ENCODE data around the gene KRTAP19-4.
A peak's percentile ranks its signal among the peaks of the same experiment; 100 is the strongest.
"Not testable (repeated sequence)": the region's sequence is repeated elsewhere in the genome, so short reads cannot be mapped to it uniquely, and the experiment has no call there.

The KRTAP19-4 gene, protein sequence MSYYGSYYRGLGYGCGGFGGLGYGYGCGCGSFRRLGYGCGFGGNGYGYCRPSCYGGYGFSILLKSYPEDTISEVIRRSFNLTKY

DNA sequence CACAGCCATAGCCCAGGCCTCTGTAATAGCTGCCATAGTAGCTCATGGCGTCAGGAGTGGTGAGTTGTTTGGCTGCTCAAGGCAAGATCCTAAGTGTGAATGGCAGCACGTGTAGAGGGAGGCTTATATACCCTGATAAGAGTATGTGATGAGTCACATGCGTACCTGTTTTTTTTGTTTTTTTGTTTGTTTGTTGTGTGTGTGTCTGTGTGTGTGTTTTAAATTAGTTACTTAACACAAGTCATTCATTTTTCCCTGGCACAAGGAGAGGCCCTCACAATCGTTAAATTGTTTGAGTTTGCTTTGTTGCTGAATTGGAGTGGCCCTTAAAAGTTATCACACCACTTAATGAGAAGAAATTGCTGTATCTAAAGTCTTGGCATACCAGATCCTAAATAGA lies at the start of gene KRTAP19-4:
KRTAP19-4 (minus strand) TSS at position 101 of the 400 bp plus-strand sequence; CDS start at position 46, 55 bp downstream.
- H3K27ac ChIP-seq: no peak within 1 kb of the TSS
- TF ChIP-seq ZFX (IDR thresholded peaks at IDR 0.05; ENCODE audit: borderline replicate concordance): no peak
- TF ChIP-seq, protein P1, sequence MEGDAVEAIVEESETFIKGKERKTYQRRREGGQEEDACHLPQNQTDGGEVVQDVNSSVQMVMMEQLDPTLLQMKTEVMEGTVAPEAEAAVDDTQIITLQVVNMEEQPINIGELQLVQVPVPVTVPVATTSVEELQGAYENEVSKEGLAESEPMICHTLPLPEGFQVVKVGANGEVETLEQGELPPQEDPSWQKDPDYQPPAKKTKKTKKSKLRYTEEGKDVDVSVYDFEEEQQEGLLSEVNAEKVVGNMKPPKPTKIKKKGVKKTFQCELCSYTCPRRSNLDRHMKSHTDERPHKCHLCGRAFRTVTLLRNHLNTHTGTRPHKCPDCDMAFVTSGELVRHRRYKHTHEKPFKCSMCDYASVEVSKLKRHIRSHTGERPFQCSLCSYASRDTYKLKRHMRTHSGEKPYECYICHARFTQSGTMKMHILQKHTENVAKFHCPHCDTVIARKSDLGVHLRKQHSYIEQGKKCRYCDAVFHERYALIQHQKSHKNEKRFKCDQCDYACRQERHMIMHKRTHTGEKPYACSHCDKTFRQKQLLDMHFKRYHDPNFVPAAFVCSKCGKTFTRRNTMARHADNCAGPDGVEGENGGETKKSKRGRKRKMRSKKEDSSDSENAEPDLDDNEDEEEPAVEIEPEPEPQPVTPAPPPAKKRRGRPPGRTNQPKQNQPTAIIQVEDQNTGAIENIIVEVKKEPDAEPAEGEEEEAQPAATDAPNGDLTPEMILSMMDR (IDR thresholded peaks at IDR 0.05): no peak

DNA sequence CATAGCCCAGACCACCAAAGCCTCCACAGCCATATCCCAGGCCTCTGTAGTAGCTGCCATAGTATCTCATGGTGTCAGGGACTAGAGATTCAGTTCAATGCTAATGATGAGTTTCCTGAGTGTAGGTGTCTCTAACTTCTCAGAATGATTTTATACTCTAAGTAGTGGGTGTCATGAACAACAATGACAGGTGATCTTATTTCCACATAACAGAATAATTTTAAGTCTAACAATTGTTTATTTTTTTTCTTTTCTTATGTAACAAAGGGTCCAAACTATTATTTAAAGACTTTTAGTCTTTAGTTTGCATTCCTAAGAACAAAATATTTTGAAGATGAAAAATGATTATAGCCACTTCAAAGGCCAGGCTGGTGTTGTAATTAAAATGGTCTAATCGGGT lies 44.8 kb upstream of the KRTAP19-4 start, which contains the start of gene KRTAP19-6:
KRTAP19-6 (minus strand) TSS at position 101 of the 400 bp plus-strand sequence; CDS start at position 70, 31 bp downstream.
- no peak within 1 kb of the TSS for H3K27ac ChIP-seq
- TF ChIP-seq, protein P1 (IDR thresholded peaks at IDR 0.05): no peak
- no peak for TF ChIP-seq ZFX (IDR thresholded peaks at IDR 0.05; ENCODE audit: borderline replicate concordance)

DNA sequence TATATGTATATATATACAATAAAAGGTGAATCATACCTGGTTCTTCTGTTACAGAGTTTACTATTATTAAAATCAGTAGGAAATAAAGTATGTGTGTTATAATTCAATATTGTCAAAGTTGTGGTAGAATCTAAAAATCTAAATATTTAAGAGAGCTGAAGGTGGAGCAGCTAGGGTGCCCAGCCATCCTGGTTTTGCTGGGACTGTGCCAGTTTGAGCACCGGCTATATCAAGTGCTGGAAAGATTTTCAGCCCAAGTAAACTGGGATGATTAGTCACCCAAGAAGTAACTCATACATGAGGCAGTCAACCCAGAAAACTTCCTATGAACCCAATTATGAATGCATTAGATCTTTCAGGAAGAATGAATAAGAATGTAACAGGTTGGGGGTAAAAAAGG lies 21.9 kb upstream of the KRTAP19-4 start:
- no peak for TF ChIP-seq ZFX (IDR thresholded peaks at IDR 0.05; ENCODE audit: borderline replicate concordance)
- TF ChIP-seq, protein P1 (IDR thresholded peaks at IDR 0.05): no peak
- H3K27ac ChIP-seq: no peak overlapping the region

DNA sequence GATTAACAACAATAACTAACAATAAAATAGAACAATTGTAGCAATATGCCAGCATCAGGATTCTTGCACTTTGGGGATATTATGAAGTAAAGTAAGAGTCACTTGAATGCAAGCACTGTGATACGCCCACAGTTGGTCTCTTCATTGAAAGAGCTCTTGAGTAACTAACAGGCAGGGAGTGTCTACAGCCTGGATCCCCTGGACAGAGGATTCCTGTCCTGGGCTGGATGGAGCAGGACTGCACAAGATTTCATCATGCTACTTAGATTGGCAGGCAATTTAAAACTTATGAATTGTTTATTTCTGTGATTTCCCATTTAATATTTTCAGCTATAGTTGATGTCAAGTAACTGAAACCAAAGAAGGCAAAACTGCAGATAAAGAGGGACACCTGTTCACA lies 18.7 kb upstream of the KRTAP19-4 start:
- no peak for TF ChIP-seq ZFX (IDR thresholded peaks at IDR 0.05; ENCODE audit: borderline replicate concordance)
- TF ChIP-seq, protein P1 (IDR thresholded peaks at IDR 0.05): no peak
- no peak overlapping the region for H3K27ac ChIP-seq

DNA sequence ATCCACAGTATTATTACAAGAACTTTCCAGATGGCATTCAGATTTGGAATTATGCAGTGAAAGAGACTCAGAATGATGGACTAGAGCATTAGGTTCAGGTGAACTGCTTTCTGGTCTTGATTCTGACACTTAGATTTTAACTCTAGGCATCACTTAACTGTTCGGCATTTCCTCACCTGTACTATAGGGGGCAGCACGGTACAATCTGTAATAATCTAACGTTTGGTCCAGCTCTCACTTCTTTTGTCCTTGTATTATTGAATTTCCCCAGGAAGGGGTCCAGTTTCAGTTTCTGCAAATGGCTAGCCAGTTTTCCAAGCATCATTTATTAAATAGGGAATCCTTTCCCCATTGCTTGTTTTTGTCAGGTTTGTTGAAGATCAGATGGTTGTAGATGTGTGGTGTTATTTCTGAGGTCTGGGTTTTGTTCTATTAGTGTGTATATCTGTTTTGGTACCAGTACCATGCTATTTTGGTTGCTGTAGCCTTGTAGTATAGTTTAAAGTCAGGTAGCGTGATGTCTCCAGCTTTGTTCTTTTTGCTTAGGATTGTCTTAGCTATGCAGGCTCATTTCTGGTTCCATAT lies 8.7 kb upstream of the KRTAP19-4 start:
- TF ChIP-seq, protein P1 (IDR thresholded peaks at IDR 0.05): peak; percentile 83
- not testable (repeated sequence) for H3K27ac ChIP-seq

DNA sequence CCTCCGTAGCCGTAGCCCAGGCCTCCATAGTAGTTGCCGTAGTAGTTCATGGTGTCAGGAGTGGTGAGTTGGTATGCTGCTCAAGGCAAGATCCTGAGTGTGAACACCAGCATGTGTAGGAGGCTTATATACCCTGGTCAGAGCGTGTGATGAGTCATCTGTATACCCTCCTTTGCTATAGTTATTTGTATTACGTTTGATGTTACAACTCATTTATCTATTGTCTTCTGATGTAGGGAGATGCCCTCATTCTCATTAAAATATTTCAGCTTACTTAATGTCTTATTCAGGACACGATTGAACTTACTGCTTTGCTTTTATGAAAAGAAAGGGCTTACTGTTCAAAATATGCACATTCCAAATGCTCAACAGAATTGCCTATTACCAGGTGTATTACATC lies 5.1 kb upstream of the KRTAP19-4 start, which contains the start of gene KRTAP19-5:
KRTAP19-5 (minus strand) TSS at position 101 of the 400 bp plus-strand sequence; CDS start at position 50, 51 bp downstream.
- no peak for TF ChIP-seq ZFX (IDR thresholded peaks at IDR 0.05; ENCODE audit: borderline replicate concordance)
- TF ChIP-seq, protein P1 (IDR thresholded peaks at IDR 0.05): no peak
- H3K27ac ChIP-seq: no peak within 1 kb of the TSS

DNA sequence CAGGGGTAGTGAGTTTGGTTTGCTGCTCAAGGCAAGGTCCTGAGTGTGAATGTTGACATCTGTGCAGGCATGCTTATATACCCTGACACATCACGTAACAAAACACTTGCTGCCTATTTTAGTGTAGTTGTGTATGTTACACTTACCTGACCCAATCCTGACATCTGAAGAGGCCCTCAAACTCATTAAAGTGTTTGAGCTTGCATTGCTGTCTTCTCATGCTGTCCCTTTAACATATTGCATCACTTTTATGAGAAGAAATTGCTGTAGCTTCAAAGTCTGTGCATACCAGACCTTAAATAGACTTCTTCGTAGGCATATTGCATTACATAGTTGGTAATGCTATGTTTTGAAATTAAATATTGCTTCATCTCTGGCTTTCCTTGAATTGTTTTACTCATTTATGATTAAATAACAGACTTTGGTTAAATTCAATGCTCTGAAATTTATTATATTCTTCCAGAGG lies 5.0 kb downstream of the KRTAP19-4 start, which contains the start of gene KRTAP19-3:
KRTAP19-3 (minus strand) TSS at position 51 of the 466 bp plus-strand sequence. CDS start 56 bp downstream, outside the sequence.
- TF ChIP-seq, protein P1 (IDR thresholded peaks at IDR 0.05): no peak
- no peak for TF ChIP-seq ZFX (IDR thresholded peaks at IDR 0.05; ENCODE audit: borderline replicate concordance)
- no peak within 1 kb of the TSS for H3K27ac ChIP-seq

Data from 22Rv1 (cell line).